Mesendoderm (in vitro differentiated cells): ENCODE results near the gene MRM2.
"Not testable (repeated sequence)": the region's sequence is repeated elsewhere in the genome, so short reads cannot be mapped to it uniquely, and the experiment has no call there.

Source experiments
- DNase-seq: peaks from one replicate; pipeline ENCODE4 v3.0.0; 2013
- H2AK5ac ChIP-seq: 2 replicates; pipeline ENCODE4 v1.6.1; 2013; ENCODE audit warnings: low read length, inconsistent platforms
- H2BK120ac ChIP-seq: 2 replicates; pipeline ENCODE4 v1.6.1; 2013; ENCODE audit warnings: low read depth, mild to moderate bottlenecking, low read length, moderate library complexity, mixed read lengths
- H2BK15ac ChIP-seq: replicated peaks from 2 replicates; pipeline ENCODE4 v1.6.1; 2013; ENCODE audit warnings: low read depth, mild to moderate bottlenecking, moderate library complexity
- H2BK5ac ChIP-seq: 2 replicates; pipeline ENCODE4 v1.6.1; 2013; ENCODE audit warnings: low read length, inconsistent platforms
- H3K18ac ChIP-seq: 2 replicates; pipeline ENCODE4 v1.6.1; 2013; ENCODE audit warnings: mild to moderate bottlenecking, low read length, mixed read lengths
- H3K23ac ChIP-seq: one replicate; pipeline ENCODE4 v1.6.1; 2013; ENCODE audit warnings: low read length
- H3K27ac ChIP-seq: 2 replicates; pipeline ENCODE4 v1.5.1; 2013; ENCODE audit warnings: low read depth, mild to moderate bottlenecking, inconsistent platforms, low read length, moderate library complexity
- H3K27me3 ChIP-seq: 2 replicates; pipeline ENCODE4 v1.6.1; 2013; ENCODE audit warnings: low read length, control low read depth, mild to moderate bottlenecking, inconsistent platforms; ENCODE audit not compliant: insufficient read depth, poor library complexity
- H3K36me3 ChIP-seq: 2 replicates; pipeline ENCODE4 v1.6.1; 2013; ENCODE audit warnings: low read length, inconsistent platforms; ENCODE audit not compliant: control insufficient read depth, insufficient read depth
- H3K4ac ChIP-seq: one replicate; pipeline ENCODE4 v1.6.1; 2013; ENCODE audit warnings: low read depth, mild to moderate bottlenecking, low read length, moderate library complexity
- H3K4me1 ChIP-seq: 2 replicates; pipeline ENCODE4 v1.6.1; 2013; ENCODE audit warnings: low read depth, low read length, inconsistent platforms; ENCODE audit not compliant: control insufficient read depth
- H3K4me2 ChIP-seq: 2 replicates; pipeline ENCODE4 v1.6.1; 2013; ENCODE audit warnings: low read length
- H3K4me3 ChIP-seq: 2 replicates; pipeline ENCODE4 v1.5.1; 2013; ENCODE audit warnings: mild to moderate bottlenecking, low read length
- H3K56ac ChIP-seq: one replicate; pipeline ENCODE4 v1.6.1; 2013; ENCODE audit warnings: low read length
- H3K79me1 ChIP-seq: 2 replicates; pipeline ENCODE4 v1.6.1; 2013; ENCODE audit warnings: low read length, inconsistent platforms
- H3K79me2 ChIP-seq: 2 replicates; pipeline ENCODE4 v1.6.1; 2013; ENCODE audit warnings: mild to moderate bottlenecking, low read length; ENCODE audit not compliant: control insufficient read depth, insufficient read depth
- H3K9ac ChIP-seq: 2 replicates; pipeline ENCODE4 v1.6.1; 2013; ENCODE audit warnings: low read length, inconsistent platforms
- H4K5ac ChIP-seq: one replicate; pipeline ENCODE4 v1.6.1; 2013; ENCODE audit warnings: low read length
- H4K8ac ChIP-seq: one replicate; pipeline ENCODE4 v1.6.1; 2013; ENCODE audit warnings: low read depth, mild to moderate bottlenecking, control low read depth, low read length, moderate library complexity
- WGBS: extraction: QIAGEN DNeasy Blood & Tissue Kit; methylation state at CpG from one replicate; pipeline ENCODE4 v1.1.7; 2013; ENCODE audit warnings: low lambda C conversion rate, missing lambda C conversion rate; ENCODE audit not compliant: insufficient coverage; ENCODE audit errors: extremely low coverage; 5-methylcytosine and 5-hydroxymethylcytosine counted together

Gene MRM2

DNA sequence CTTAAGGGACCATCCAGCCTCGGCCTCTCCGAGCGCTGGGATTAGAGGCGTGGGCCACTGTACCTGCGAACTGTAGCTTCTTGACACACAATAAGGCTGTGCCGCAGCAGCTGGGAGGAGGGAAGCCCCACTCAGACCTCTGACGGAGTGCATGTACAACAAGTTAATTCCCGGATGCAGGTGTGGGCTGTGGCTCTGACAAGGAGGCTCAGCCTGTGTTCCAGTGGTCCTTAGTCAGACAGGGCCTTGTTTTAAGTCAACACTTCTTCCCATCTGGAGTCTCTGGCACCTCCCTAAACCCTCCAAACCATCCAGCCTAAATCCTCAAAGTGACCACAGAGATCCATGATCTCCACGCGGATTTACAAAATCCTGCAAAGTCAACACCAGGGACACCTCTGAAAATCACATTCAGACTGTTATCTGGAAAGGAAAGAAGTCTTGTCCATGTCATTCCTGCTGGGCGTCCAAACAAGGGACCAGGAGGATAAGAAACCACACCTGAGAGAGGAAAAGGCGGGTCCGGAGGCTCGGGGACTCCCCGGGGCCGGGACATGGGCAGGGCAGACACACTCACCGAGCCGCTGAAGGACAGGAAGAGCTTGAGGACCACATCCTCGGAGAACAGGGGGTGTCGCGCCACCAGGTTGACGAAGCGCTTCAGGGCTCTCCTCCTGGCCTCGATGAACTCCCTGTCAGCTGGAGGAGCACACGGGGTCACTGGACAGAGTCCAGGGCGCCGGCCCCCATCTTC lies 29.4 kb upstream of the MRM2 start:
- Histone ChIP-seq H2AK5ac (no peak overlapping the region), H3K4ac (no peak overlapping the region), H4K8ac (no peak overlapping the region), H3K79me1 (no peaks in the 10 kb centered on the region), H4K5ac (no peak overlapping the region), H2BK120ac (no peak overlapping the region), H2BK15ac (no peak overlapping the region), H3K27ac (no peak overlapping the region), H3K4me2 (no peak overlapping the region), H3K9ac (no peak overlapping the region), H2BK5ac (no peak overlapping the region), H3K18ac (no peak overlapping the region), H3K36me3 (no peaks in the 10 kb centered on the region), H3K56ac (no peak overlapping the region), H3K4me1 (peaks cover 4% of the 10 kb centered on the region), H3K79me2 (no peaks in the 10 kb centered on the region), H3K4me3 (no peak overlapping the region), H3K23ac (no peak overlapping the region), H3K27me3 (no peaks in the 10 kb centered on the region)
- no CpG with 5 or more reads among the region's 27 CpGs for WGBS
- no peak for DNase-seq

DNA sequence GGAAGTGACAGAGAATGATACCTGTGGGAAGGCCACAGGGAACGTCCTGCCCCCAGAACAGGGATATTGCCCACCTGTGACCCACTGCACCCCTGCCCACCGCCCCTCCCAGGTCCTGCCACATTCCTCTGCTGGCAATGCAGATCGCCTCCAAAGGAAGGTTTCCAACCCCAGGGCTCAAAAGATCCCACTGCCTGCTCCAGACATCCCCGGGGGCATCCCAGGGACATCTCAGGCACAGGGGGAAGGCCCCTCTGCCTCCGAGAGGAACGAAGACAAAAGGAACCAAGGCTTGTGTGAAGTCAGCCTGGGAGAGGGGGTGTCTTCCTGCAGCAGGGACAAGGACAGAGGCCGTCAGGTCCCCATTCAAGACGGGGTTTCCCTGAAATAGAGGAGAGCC lies 28.5 kb upstream of the MRM2 start:
- Histone ChIP-seq H3K4me2 (no peak overlapping the region), H2BK5ac (no peak overlapping the region), H3K36me3 (no peaks in the 10 kb centered on the region), H3K27me3 (no peaks in the 10 kb centered on the region), H3K23ac (no peak overlapping the region), H2BK15ac (no peak overlapping the region), H3K18ac (no peak overlapping the region), H4K5ac (no peak overlapping the region), H3K4me3 (no peak overlapping the region), H2AK5ac (no peak overlapping the region), H3K4me1 (peaks cover 4% of the 10 kb centered on the region), H4K8ac (no peak overlapping the region), H3K27ac (peak overlapping the region; percentile 8), H3K79me2 (no peaks in the 10 kb centered on the region), H3K9ac (no peak overlapping the region), H3K79me1 (no peaks in the 10 kb centered on the region), H2BK120ac (no peak overlapping the region), H3K4ac (no peak overlapping the region), H3K56ac (peak overlapping the region; percentile 34)
- peak; percentile 19 for DNase-seq
- no CpG with 5 or more reads among the region's 8 CpGs for WGBS

- H3K4ac ChIP-seq = no peak overlapping the region
- no peak overlapping the region for H2AK5ac ChIP-seq
- no peaks in the 10 kb centered on the region for H3K36me3 ChIP-seq
- H2BK5ac ChIP-seq = no peak overlapping the region
- H2BK15ac ChIP-seq = no peak overlapping the region
- H3K18ac ChIP-seq = no peak overlapping the region
- H3K79me1 ChIP-seq = no peaks in the 10 kb centered on the region
- no peak overlapping the region for H2BK120ac ChIP-seq
- WGBS = no CpG with 5 or more reads among the region's 10 CpGs
- peak overlapping the region; percentile 44 for H3K56ac ChIP-seq
- no peak overlapping the region for H3K23ac ChIP-seq
- H3K4me1 ChIP-seq = peaks cover 4% of the 10 kb centered on the region
- no peak overlapping the region for H4K5ac ChIP-seq
- peak overlapping the region; percentile 3 for H3K9ac ChIP-seq
- no peaks in the 10 kb centered on the region for H3K27me3 ChIP-seq
- H3K4me2 ChIP-seq = no peak overlapping the region
- no peak overlapping the region for H4K8ac ChIP-seq
- peak overlapping the region; percentile 89 for H3K27ac ChIP-seq
- no peak overlapping the region for H3K4me3 ChIP-seq
- no peak for DNase-seq
- H3K79me2 ChIP-seq = no peaks in the 10 kb centered on the region
Measured at GRCh38 chr7:2269991-2270460, 28.0 kb upstream of the MRM2 start.

DNA sequence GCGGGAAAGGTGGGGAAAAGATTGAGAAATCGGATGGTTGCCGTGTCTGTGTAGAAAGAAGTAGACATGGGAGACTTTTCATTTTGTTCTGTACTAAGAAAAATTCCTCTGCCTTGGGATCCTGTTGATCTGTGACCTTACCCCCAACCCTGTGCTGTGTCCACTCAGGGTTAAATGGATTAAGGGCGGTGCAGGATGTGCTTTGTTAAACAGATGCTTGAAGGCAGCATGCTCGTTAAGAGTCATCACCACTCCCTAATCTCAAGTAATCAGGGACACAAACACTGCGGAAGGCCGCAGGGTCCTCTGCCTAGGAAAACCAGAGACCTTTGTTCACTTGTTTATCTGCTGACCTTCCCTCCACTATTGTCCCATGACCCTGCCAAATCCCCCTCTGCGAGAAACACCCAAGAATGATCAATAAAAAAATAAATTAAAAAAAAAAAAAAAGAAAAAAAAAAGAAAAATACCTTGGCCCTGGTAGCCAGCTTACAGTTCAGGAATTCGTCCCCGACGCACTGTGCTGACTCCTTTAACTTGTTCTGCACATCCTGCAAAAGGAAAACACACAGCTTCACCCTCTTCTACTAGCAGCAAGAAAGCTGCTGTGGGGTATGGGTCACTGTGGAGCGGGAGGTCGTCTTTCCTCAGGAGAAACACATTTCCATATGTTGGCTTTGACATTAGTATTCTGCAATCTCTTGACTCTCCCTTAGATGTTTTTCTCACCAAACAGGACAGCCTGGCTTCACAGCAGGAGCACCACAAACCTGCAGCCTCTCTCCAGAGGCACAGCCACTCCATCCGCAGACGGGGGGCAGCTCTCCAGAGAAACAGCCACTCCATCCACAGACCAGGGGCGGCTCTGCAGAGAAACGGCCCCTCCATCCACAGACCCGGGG lies 27.3 kb upstream of the MRM2 start:
- H3K4me2 ChIP-seq, H3K18ac ChIP-seq, H3K4ac ChIP-seq, H3K4me1 ChIP-seq, H2BK5ac ChIP-seq, H3K23ac ChIP-seq, H3K79me1 ChIP-seq, H3K79me2 ChIP-seq, H2BK120ac ChIP-seq, H2AK5ac ChIP-seq, H4K8ac ChIP-seq, H4K5ac ChIP-seq, H3K27me3 ChIP-seq, H3K36me3 ChIP-seq, H2BK15ac ChIP-seq, H3K4me3 ChIP-seq: not testable (repeated sequence)
- Histone ChIP-seq H3K56ac (peak overlapping the region; percentile 44), H3K27ac (peak overlapping the region; percentile 89), H3K9ac (peak overlapping the region; percentile 3)
- peak; percentile 56 for DNase-seq
- no CpG with 5 or more reads among the region's 18 CpGs for WGBS

DNA sequence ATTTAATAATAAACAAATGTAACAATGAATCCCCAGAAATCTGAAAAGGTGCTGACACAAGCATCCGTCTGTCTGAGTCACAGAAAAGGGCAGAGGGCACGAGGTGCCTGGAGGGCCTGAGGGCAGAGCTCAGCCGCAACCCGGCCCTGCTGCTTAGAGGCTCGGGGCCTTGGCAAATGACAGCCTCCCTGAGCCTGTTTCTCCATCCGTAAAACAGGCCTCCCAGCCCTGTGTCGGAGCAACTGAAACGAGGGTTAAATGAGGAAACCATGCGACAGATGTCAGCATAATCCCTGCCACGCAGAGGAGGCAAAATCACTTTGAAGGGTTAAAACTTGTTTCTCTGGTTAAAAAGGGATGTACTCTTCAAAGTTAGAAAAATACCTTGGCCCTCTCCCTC lies 24.9 kb upstream of the MRM2 start:
- Histone ChIP-seq H3K27me3 (no peaks in the 10 kb centered on the region), H3K56ac (no peak overlapping the region), H3K4me3 (no peak overlapping the region), H3K4ac (no peak overlapping the region), H4K8ac (no peak overlapping the region), H3K18ac (no peak overlapping the region), H3K27ac (no peak overlapping the region), H2AK5ac (no peak overlapping the region), H2BK15ac (no peak overlapping the region), H3K9ac (no peak overlapping the region), H2BK120ac (no peak overlapping the region), H3K36me3 (no peaks in the 10 kb centered on the region), H3K4me2 (no peak overlapping the region), H3K23ac (no peak overlapping the region), H4K5ac (no peak overlapping the region), H3K79me1 (no peaks in the 10 kb centered on the region), H2BK5ac (no peak overlapping the region), H3K4me1 (peaks cover 4% of the 10 kb centered on the region), H3K79me2 (no peaks in the 10 kb centered on the region)
- DNase-seq = no peak
- WGBS = no CpG with 5 or more reads among the region's 10 CpGs
